ENCODE data around the gene RHOH. TPM values are rescaled to one million over a fixed set of nuclear protein-coding genes. Genes with fewer than 3 reads are reported as not detected.
"Not testable (repeated sequence)": the region's sequence is repeated elsewhere in the genome, so short reads cannot be mapped to it uniquely, and the experiment has no call there.

Gene RHOH
- total RNA-seq, 3 donors from 2014 or later (not counting 1 experiment from before 2014, with no cell fraction given): 195 to 233 (median 195) TPM

DNA sequence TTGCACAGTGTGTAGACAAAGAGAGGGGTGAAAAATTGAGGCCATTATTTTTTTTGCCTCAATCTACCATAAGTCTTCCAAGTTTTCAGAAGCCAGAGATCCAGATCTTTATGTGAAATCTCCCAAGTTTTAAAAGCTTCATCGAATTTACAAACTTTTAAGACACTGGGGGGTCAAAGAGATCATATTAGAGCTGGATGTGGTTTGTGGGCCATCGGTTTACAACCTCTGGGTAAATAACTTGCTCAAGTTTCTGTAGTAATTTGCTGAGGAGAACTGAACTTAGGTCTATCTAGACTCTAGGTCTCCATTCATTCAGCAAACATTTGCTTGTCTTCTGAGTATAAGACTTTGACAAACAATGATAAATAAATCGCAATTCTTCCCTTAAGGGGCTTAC, 84.3 kb downstream of the RHOH start:
- Histone ChIP-seq H3K4me3 (ENCODE audit: low read length) (no peak overlapping the region), H3K4me1 (ENCODE audit: control insufficient read depth, insufficient read depth, low read length) (peaks cover 16% of the 10 kb centered on the region), H3K9me3 (ENCODE audit: control insufficient read depth, insufficient read depth, low read length) (no peaks in the 10 kb centered on the region), H3K27ac (ENCODE audit: low read length) (no peak overlapping the region), H3K36me3 (ENCODE audit: control insufficient read depth, insufficient read depth, low read length) (no peaks in the 10 kb centered on the region), H3K27me3 (ENCODE audit: control insufficient read depth, insufficient read depth, low read length) (no peaks in the 10 kb centered on the region)
- no peaks in the 10 kb centered on the region for H3K27me3 Mint-ChIP-seq (ENCODE audit: low read depth in 2 of 2)
- intact Hi-C loops (cut with micrococcal nuclease): no loop called here
- H3K4me1 Mint-ChIP-seq: peaks cover 0 to 7% of the 10 kb centered on the region in 2 donors
- H3K27ac Mint-ChIP-seq: no peak overlapping the region
- DNase-seq (no peak), ATAC-seq (no peak)
- no peak for TF ChIP-seq CTCF (IDR thresholded peaks at IDR 0.05)
- H3K36me3 Mint-ChIP-seq: no peaks in the 10 kb centered on the region
- H3K4me3 Mint-ChIP-seq: no peak overlapping the region
- WGBS (ENCODE audit: insufficient coverage): 76% methylated on average over 2 of the region's 3 CpGs
- no peaks in the 10 kb centered on the region for H3K9me3 Mint-ChIP-seq

GRCh38 chr4:40281913-40282312, 85.1 kb downstream of the RHOH start:
- no peaks in the 10 kb centered on the region for H3K36me3 ChIP-seq (ENCODE audit: control insufficient read depth, insufficient read depth, low read length)
- no peak overlapping the region for H3K27ac Mint-ChIP-seq
- H3K27me3 Mint-ChIP-seq (ENCODE audit: low read depth in 2 of 2): no peaks in the 10 kb centered on the region
- H3K4me3 ChIP-seq (ENCODE audit: low read length): no peak overlapping the region
- 67% methylated on average over 5 of the region's 5 CpGs for WGBS (ENCODE audit: insufficient coverage)
- no peak overlapping the region for H3K27ac ChIP-seq (ENCODE audit: low read length)
- DNase-seq (no peak), ATAC-seq (no peak)
- H3K9me3 ChIP-seq (ENCODE audit: control insufficient read depth, insufficient read depth, low read length): no peaks in the 10 kb centered on the region
- peaks cover 16% of the 10 kb centered on the region for H3K4me1 ChIP-seq (ENCODE audit: control insufficient read depth, insufficient read depth, low read length)
- TF ChIP-seq CTCF (IDR thresholded peaks at IDR 0.05): no peak
- no peaks in the 10 kb centered on the region for H3K9me3 Mint-ChIP-seq
- no peaks in the 10 kb centered on the region for H3K27me3 ChIP-seq (ENCODE audit: control insufficient read depth, insufficient read depth, low read length)
- peaks cover 0 to 7% of the 10 kb centered on the region in 2 donors for H3K4me1 Mint-ChIP-seq
- H3K4me3 Mint-ChIP-seq: no peak overlapping the region
- intact Hi-C loops (cut with micrococcal nuclease): no loop called here
- H3K36me3 Mint-ChIP-seq: no peaks in the 10 kb centered on the region

- H3K4me3 Mint-ChIP-seq; H3K27ac ChIP-seq (ENCODE audit: low read length); H3K27ac Mint-ChIP-seq; ATAC-seq; H3K9me3 Mint-ChIP-seq; H3K4me3 ChIP-seq (ENCODE audit: low read length); intact Hi-C loops (cut with micrococcal nuclease); H3K4me1 Mint-ChIP-seq; H3K9me3 ChIP-seq (ENCODE audit: control insufficient read depth, insufficient read depth, low read length); H3K36me3 ChIP-seq (ENCODE audit: control insufficient read depth, insufficient read depth, low read length); H3K27me3 Mint-ChIP-seq (ENCODE audit: low read depth in 2 of 2); H3K27me3 ChIP-seq (ENCODE audit: control insufficient read depth, insufficient read depth, low read length); H3K36me3 Mint-ChIP-seq; DNase-seq: not testable (repeated sequence)
- H3K4me1 ChIP-seq (ENCODE audit: control insufficient read depth, insufficient read depth, low read length): peaks cover 16% of the 10 kb centered on the region
- WGBS (ENCODE audit: insufficient coverage): 96% methylated on average over 6 of the region's 7 CpGs
These were observed 86.0 kb downstream of the RHOH start for GRCh38 chr4:40282857-40283256.

- no peak overlapping the region for H3K4me3 Mint-ChIP-seq
- no peak overlapping the region for H3K27ac Mint-ChIP-seq
- H3K9me3 Mint-ChIP-seq: no peaks in the 10 kb centered on the region
- peaks cover 0 to 7% of the 10 kb centered on the region in 2 donors for H3K4me1 Mint-ChIP-seq
- H3K27ac ChIP-seq (ENCODE audit: low read length): no peak overlapping the region
- no peak for ATAC-seq
- DNase-seq: peak in 1 of 2 donors; percentile 42
- H3K4me3 ChIP-seq (ENCODE audit: low read length): no peak overlapping the region
- no peaks in the 10 kb centered on the region for H3K27me3 ChIP-seq (ENCODE audit: control insufficient read depth, insufficient read depth, low read length)
- no peaks in the 10 kb centered on the region for H3K36me3 ChIP-seq (ENCODE audit: control insufficient read depth, insufficient read depth, low read length)
- 95% methylated on average over 8 of the region's 10 CpGs for WGBS (ENCODE audit: insufficient coverage)
- no peaks in the 10 kb centered on the region for H3K36me3 Mint-ChIP-seq
- H3K9me3 ChIP-seq (ENCODE audit: control insufficient read depth, insufficient read depth, low read length): no peaks in the 10 kb centered on the region
- H3K27me3 Mint-ChIP-seq (ENCODE audit: low read depth in 2 of 2): no peaks in the 10 kb centered on the region
- intact Hi-C loops (cut with micrococcal nuclease): no loop called here
- peaks cover 18% of the 10 kb centered on the region for H3K4me1 ChIP-seq (ENCODE audit: control insufficient read depth, insufficient read depth, low read length)
- no peak for TF ChIP-seq CTCF (IDR thresholded peaks at IDR 0.05)
These were observed 86.6 kb downstream of the RHOH start for GRCh38 chr4:40283413-40283812.
